Activated B cell treated with CpG ODN at 0.5 μM for 24 hours (primary cell): Measurements from ENCODE around the gene TNNC2. TPM values are rescaled to one million over a fixed set of nuclear protein-coding genes. Genes with fewer than 3 reads are reported as not detected.
A peak's percentile ranks its signal among the peaks of the same experiment; 100 is the strongest.

ENCODE experiments used
- ATAC-seq: fragments of 200-7000 bp; cut with Tn5 transposase; one replicate; pipeline ENCODE4 v1.10.0; 2021; ENCODE audit warnings: low read depth, mild to moderate bottlenecking, moderate library complexity
- CTCF ChIA-PET: fragments of 350-600 bp; sonication (Branson Sonifier 250); formaldehyde crosslinking; loops from one replicate; lab custom pipeline; 2021; ENCODE audit warnings: antibody characterized with exemption; lab: Charles Lee
- POLR2A ChIA-PET: fragments of 350-600 bp; sonication (Branson Sonifier 250); formaldehyde crosslinking; loops from one replicate; lab custom pipeline; 2021; ENCODE audit warnings: antibody characterized with exemption; lab: Charles Lee
- DNase-seq: peaks from one replicate; pipeline ENCODE4 v3.0.0; 2022
- H3K27ac Mint-ChIP-seq: one replicate; pipeline ENCODE4 v1.8.0; 2020; ENCODE audit warnings: mixed read lengths
- H3K27me3 Mint-ChIP-seq: one replicate; pipeline ENCODE4 v1.8.0; 2021; ENCODE audit warnings: mixed read lengths
- H3K36me3 Mint-ChIP-seq: one replicate; pipeline ENCODE4 v1.8.0; 2021; ENCODE audit warnings: low read depth, mixed read lengths
- H3K4me1 Mint-ChIP-seq: one replicate; pipeline ENCODE4 v1.8.0; 2021; ENCODE audit warnings: mixed read lengths
- H3K4me3 Mint-ChIP-seq: one replicate; pipeline ENCODE4 v1.8.0; 2020; ENCODE audit warnings: mild to moderate bottlenecking, mixed read lengths
- H3K9me3 Mint-ChIP-seq: one replicate; pipeline ENCODE4 v1.8.0; 2020; ENCODE audit warnings: mixed read lengths
- CTCF ChIP-seq: fragments of 200-600 bp; IDR thresholded peaks from one replicate; pipeline ENCODE4 v1.8.0; 2022; ENCODE audit warnings: antibody characterized with exemption, mild to moderate bottlenecking
- intact Hi-C: fragments of 100-400 bp; cut with micrococcal nuclease; formaldehyde crosslinking; loops from one replicate; pipeline ENCODE4 v1.15.1; 2024
- total RNA-seq: library from RNA; stranded (reverse); gene quantifications from 2 replicates; pipeline ENCODE4 v1.2.3, GENCODE V29; 2022

Gene TNNC2
- total RNA-seq, 1 donor from 2014 or later: not detected

GRCh38 chr20:45826381-45827019, 612 bp downstream of the TNNC2 start:
- Mint-ChIP-seq H3K9me3 (no peaks in the 10 kb centered on the region), H3K27me3 (peaks cover 15% of the 10 kb centered on the region), H3K4me1 (peaks cover 26% of the 10 kb centered on the region), H3K36me3 (no peaks in the 10 kb centered on the region), H3K27ac (no peak overlapping the region), H3K4me3 (no peak overlapping the region)
- ChIA-PET POLR2A (interaction anchor here (0.6 kb wide), 1 partner anchor 25 kb away, joined by 3 read pairs; no protein-coding TSS in a partner anchor), CTCF (no interaction called here)
- TF ChIP-seq CTCF: no peak
- ATAC-seq (no peak), DNase-seq (no peak)
- intact Hi-C loops: no loop called here

GRCh38 chr20:45823949-45824835, 2.9 kb downstream of the TNNC2 start:
- H3K4me1 Mint-ChIP-seq: peaks cover 26% of the 10 kb centered on the region
- CTCF ChIA-PET: interaction anchor here (0.8 to 2.3 kb wide), 9 partner anchors 15 to 163 kb away, joined by 3 to 11 read pairs (median 3); partner anchors contain the start of gene ZSWIM1
- no peaks in the 10 kb centered on the region for H3K36me3 Mint-ChIP-seq
- intact Hi-C loops: loop anchor here (1.0 to 5.0 kb wide), 2 partner anchors 139 to 188 kb away; no protein-coding TSS in a partner anchor
- POLR2A ChIA-PET: interaction anchor here (0.6 to 1.4 kb wide), 5 partner anchors 31 to 145 kb away, joined by 3 to 9 read pairs (median 3); partner anchors contain the start of genes ACOT8, PCIF1 and ZSWIM3
- H3K27me3 Mint-ChIP-seq: peaks cover 18% of the 10 kb centered on the region
- ATAC-seq (peak; percentile 85), DNase-seq (peak; percentile 48)
- H3K27ac Mint-ChIP-seq: peak overlapping the region; percentile 60
- H3K9me3 Mint-ChIP-seq: no peaks in the 10 kb centered on the region
- peak overlapping the region; percentile 82 for H3K4me3 Mint-ChIP-seq
- TF ChIP-seq CTCF: no peak

GRCh38 chr20:45822857-45823256, 4.3 kb downstream of the TNNC2 start:
- ChIA-PET CTCF (interaction anchor here (0.8 to 1.1 kb wide), 2 partner anchors 140 to 147 kb away, joined by 3 read pairs; no protein-coding TSS in a partner anchor), POLR2A (interaction anchor here (0.8 kb wide), 1 partner anchor 68 kb away, joined by 3 read pairs; the partner anchor contains the start of genes CTSA and NEURL2)
- TF ChIP-seq CTCF: no peak
- Mint-ChIP-seq H3K27ac (no peak overlapping the region), H3K4me1 (peaks cover 26% of the 10 kb centered on the region), H3K9me3 (no peaks in the 10 kb centered on the region), H3K36me3 (no peaks in the 10 kb centered on the region), H3K4me3 (no peak overlapping the region), H3K27me3 (peaks cover 18% of the 10 kb centered on the region)
- intact Hi-C loops: loop anchor here (5.0 kb wide), 1 partner anchor 189 kb away; no protein-coding TSS in a partner anchor
- ATAC-seq (no peak), DNase-seq (no peak)

- H3K27me3 Mint-ChIP-seq: peaks cover 18% of the 10 kb centered on the region
- H3K4me3 Mint-ChIP-seq: no peak overlapping the region
- intact Hi-C loops: loop anchor here (5.0 kb wide), 1 partner anchor 190 kb away; no protein-coding TSS in a partner anchor
- peaks cover 26% of the 10 kb centered on the region for H3K4me1 Mint-ChIP-seq
- ChIA-PET POLR2A (interaction anchor here (0.6 kb wide), 1 partner anchor 8 kb away, joined by 4 read pairs; no protein-coding TSS in a partner anchor), CTCF (no interaction called here)
- no peaks in the 10 kb centered on the region for H3K9me3 Mint-ChIP-seq
- TF ChIP-seq CTCF: no peak
- ATAC-seq (no peak), DNase-seq (no peak)
- no peak overlapping the region for H3K27ac Mint-ChIP-seq
- H3K36me3 Mint-ChIP-seq: no peaks in the 10 kb centered on the region
Observed at GRCh38 chr20:45821947-45822346, 5.2 kb downstream of the TNNC2 start.
